ENCODE results near the gene IL31.
"Not testable (repeated sequence)": the region's sequence is repeated elsewhere in the genome, so short reads cannot be mapped to it uniquely, and the experiment has no call there.

The IL31 gene

DNA sequence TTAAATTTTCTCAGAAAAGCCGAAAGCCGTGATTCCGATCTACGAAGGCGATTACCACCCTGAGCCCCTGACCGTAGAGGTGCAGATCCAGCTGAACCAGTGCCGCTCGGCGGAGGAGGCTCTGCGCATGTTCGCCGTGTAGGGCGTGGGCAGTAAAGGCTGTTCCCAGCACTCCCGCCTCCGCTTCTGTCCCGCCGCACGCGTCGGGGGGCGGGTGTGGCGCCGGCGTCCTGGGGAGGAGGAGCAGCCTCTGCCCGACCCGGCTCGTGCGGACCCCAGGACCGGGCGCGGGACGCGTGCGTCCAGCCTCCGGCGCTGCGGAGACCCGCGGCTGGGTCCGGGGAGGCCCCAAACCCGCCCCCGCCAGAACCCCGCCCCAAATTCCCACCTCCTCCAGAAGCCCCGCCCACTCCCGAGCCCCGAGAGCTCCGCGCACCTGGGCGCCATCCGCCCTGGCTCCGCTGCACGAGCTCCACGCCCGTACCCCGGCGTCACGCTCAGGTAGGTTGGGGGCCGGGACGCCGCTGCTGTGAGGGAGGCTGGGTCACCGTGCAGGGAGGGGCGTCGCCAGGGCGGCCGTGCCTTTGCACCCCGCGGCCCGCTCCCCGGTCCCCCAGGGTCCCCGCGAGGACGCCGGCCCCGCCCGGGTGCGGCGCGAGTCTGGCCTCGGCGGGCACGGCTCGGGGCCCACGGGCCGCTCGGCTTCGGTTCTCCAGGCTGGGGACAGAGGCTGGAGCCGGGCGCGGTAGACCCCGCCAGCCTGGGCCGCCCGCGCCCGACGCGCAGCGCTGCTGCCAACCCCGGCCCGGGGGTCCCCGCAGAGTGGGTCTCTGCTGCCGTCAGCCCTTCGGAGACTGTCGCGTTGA lies 29.5 kb upstream of the IL31 start, which contains the start of gene B3GNT4:
Gene B3GNT4, plus strand, starts transcription at position 409 of the 866 bp plus-strand sequence. CDS start 910 bp downstream, outside the sequence.
- Histone ChIP-seq H3K27me3 (replicated peaks; ENCODE audit: control insufficient read depth, insufficient read depth, low read length) (peaks cover 32% of the 10 kb centered on the region), H3K4me3 (ENCODE audit: low read length) (peak within 1 kb of the TSS; percentile 80), H3K36me3 (ENCODE audit: control insufficient read depth, insufficient read depth, low read length, severe bottlenecking) (peaks cover 18% of the 10 kb centered on the region), H3K4me1 (ENCODE audit: control insufficient read depth, insufficient read depth, low read length) (peaks cover 4% of the 10 kb centered on the region), H3K9me3 (ENCODE audit: control insufficient read depth, low read length) (no peaks in the 10 kb centered on the region), H3K9ac (ENCODE audit: low read length) (peak within 1 kb of the TSS; percentile 56)
- peak; percentile 76 for DNase-seq (ENCODE audit: low read depth)

DNA sequence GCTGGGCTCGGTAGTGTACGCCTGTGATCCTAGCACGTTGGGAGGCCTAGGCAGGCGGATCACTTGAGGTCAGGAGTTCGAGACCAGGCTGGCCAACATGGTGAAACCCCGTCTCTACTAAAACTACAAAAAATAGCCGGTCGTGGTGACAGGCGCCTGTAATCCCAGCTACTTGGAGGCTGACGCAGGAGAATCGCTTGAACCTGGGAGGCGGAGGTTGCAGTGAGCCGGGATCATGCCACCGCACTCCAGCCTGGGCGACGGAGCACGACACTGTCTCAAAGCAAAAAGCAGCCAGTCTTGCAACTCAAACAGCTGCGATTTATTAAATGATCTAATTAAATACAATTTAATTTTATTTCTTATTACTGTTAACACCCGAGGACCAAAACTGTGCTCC lies 28.8 kb upstream of the IL31 start:
- peaks cover 32% of the 10 kb centered on the region for H3K27me3 ChIP-seq (replicated peaks; ENCODE audit: control insufficient read depth, insufficient read depth, low read length)

DNA sequence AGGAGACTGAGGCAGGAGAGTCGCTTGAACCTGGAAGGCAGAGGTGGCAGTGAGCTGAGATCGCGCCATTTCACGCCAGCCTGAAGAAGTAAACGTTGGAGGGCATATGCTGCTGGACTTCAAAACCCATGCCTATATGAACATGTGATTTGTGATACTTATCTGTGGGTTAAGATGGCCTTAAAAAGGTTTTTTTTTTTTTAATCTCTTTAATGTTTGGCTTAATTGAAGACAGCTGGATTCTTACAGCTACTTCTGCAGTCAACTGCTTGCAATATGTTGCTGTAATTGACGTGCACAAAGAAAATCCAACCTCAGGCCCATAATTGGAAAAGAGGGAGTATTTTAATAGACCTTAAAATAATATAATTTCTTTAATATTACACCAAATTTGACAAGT lies 28.0 kb upstream of the IL31 start:
- Histone ChIP-seq H3K36me3 (ENCODE audit: control insufficient read depth, insufficient read depth, low read length, severe bottlenecking) (peaks cover 2% of the 10 kb centered on the region), H3K4me3 (ENCODE audit: low read length) (no peak overlapping the region), H3K9me3 (ENCODE audit: control insufficient read depth, low read length) (no peaks in the 10 kb centered on the region), H3K27me3 (replicated peaks; ENCODE audit: control insufficient read depth, insufficient read depth, low read length) (peaks cover 37% of the 10 kb centered on the region), H3K4me1 (ENCODE audit: control insufficient read depth, insufficient read depth, low read length) (peaks cover 4% of the 10 kb centered on the region), H3K9ac (ENCODE audit: low read length) (no peak overlapping the region)
- DNase-seq (ENCODE audit: low read depth) = no peak

More for the DNA sequence above, 28.8 kb upstream of the IL31 start:
- peaks cover 10% of the 10 kb centered on the region for H3K36me3 ChIP-seq (ENCODE audit: control insufficient read depth, insufficient read depth, low read length, severe bottlenecking)
- H3K9me3 ChIP-seq (ENCODE audit: control insufficient read depth, low read length); H3K4me1 ChIP-seq (ENCODE audit: control insufficient read depth, insufficient read depth, low read length); DNase-seq (ENCODE audit: low read depth): not testable (repeated sequence)
- peak overlapping the region; percentile 80 for H3K4me3 ChIP-seq (ENCODE audit: low read length)
- H3K9ac ChIP-seq (ENCODE audit: low read length) = peak overlapping the region; percentile 56

DNA sequence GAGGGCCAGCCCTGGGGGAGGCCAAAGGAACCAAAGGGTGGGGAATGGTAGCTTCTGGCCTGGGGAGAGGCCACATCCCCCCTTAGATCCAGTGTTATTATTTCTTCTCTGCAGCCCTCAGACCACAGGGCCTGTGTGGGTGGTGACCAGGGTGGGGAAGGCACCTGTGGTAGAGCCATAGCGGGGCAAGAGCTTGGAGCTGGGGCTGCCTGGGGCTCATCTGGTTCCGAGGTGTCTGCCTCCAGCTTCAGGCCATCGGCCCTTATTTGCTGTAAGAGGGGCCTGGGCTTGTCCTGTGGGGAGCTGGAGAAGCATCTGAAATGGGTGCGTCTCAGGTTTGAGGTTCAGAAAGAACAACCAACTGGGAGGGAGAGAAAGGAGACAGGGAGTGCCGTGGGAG lies 27.4 kb upstream of the IL31 start:
- peaks cover 37% of the 10 kb centered on the region for H3K27me3 ChIP-seq (replicated peaks; ENCODE audit: control insufficient read depth, insufficient read depth, low read length)
- DNase-seq (ENCODE audit: low read depth) = no peak

DNA sequence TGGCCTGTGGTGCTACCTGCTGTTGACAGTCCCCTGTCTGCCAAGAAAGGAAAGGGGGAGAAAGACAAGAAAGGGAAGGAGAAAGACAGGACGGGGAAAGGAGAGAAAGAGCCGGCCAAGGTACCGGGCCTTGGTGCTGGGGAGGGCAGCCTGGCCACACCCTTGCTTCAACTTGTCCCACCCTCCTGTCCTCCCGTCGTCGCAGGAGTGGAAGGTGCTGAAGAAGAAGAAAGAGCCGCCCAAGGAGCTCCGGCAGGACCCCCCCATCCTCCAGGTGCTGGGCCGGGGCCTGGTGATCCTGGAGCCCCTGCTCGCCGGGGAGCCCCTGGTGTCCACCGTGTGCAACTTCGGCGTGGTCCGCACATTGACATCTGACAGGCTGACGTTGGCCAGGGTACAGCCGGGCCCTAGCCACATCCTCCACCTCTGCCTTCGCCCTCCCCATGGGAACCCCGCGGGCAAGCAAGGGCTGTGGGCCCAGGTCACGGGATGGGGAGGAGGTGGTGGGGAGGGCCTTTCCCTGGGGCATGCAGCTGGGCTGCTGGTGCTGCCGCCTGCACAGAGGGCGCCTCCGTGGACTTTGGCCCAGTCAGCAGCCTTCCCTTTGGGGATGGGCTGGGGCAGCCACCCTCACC lies 26.6 kb upstream of the IL31 start:
- H3K4me3 ChIP-seq (ENCODE audit: low read length) = no peak overlapping the region
- peaks cover 4% of the 10 kb centered on the region for H3K4me1 ChIP-seq (ENCODE audit: control insufficient read depth, insufficient read depth, low read length)
- H3K27me3 ChIP-seq (replicated peaks; ENCODE audit: control insufficient read depth, insufficient read depth, low read length) = peaks cover 37% of the 10 kb centered on the region
- no peak for DNase-seq (ENCODE audit: low read depth)
- H3K9ac ChIP-seq (ENCODE audit: low read length) = no peak overlapping the region
- peaks cover 3% of the 10 kb centered on the region for H3K9me3 ChIP-seq (ENCODE audit: control insufficient read depth, low read length)
- no peaks in the 10 kb centered on the region for H3K36me3 ChIP-seq (ENCODE audit: control insufficient read depth, insufficient read depth, low read length, severe bottlenecking)

More for the DNA sequence above, 27.4 kb upstream of the IL31 start:
- H3K4me3 ChIP-seq (ENCODE audit: low read length) = no peak overlapping the region
- peaks cover 4% of the 10 kb centered on the region for H3K4me1 ChIP-seq (ENCODE audit: control insufficient read depth, insufficient read depth, low read length)
- H3K36me3 ChIP-seq (ENCODE audit: control insufficient read depth, insufficient read depth, low read length, severe bottlenecking) = no peaks in the 10 kb centered on the region
- no peak overlapping the region for H3K9ac ChIP-seq (ENCODE audit: low read length)
- H3K9me3 ChIP-seq (ENCODE audit: control insufficient read depth, low read length) = no peaks in the 10 kb centered on the region

DNA sequence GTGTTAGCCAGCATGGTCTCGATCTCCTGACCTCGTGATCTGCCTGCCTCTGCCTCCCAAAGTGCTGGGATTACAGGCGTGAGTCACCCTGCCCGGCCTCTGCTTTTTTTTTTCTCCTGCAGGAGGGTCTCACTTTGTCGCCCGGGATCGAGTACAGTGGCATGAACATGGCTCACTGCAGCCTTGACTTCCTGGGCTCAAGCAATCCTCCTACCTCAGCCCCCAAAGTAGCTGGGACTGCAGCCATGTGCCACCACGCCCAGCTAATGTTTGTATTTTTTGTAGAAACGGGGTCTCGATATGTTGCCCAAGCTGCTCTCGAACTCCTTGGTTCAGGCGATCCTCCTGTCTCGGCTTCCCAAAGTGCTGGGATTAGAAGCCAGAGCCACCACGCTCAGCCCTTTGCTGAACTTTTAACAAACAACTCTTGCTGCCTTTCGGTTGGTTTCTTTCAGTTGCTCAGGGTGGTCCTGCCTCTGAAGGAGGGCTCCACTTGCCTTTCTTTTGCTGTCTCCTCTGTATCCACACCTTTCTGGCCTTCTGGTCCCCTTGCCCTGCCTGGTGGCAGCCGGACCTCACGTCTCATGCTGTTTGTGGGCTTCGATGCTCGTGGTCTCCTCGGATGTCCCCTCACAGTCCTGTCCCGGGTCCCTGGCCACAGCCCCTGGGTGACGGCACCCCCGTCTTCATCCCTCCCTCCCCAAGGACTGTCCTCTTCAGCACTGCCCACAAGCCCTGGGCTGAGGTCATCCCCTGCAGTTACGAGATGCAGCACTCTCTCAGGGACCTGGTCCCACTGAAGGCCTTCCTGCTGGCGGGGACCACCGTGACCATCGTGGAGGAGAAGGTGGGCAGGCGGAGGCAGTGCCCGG lies 25.7 kb upstream of the IL31 start:
- DNase-seq (ENCODE audit: low read depth) = no peak
- H3K9me3 ChIP-seq (ENCODE audit: control insufficient read depth, low read length) = peaks cover 13% of the 10 kb centered on the region
- H3K9ac ChIP-seq (ENCODE audit: low read length) = no peak overlapping the region
- H3K4me3 ChIP-seq (ENCODE audit: low read length) = no peak overlapping the region
- no peaks in the 10 kb centered on the region for H3K36me3 ChIP-seq (ENCODE audit: control insufficient read depth, insufficient read depth, low read length, severe bottlenecking)
- peaks cover 32% of the 10 kb centered on the region for H3K27me3 ChIP-seq (replicated peaks; ENCODE audit: control insufficient read depth, insufficient read depth, low read length)
- H3K4me1 ChIP-seq (ENCODE audit: control insufficient read depth, insufficient read depth, low read length) = peaks cover 4% of the 10 kb centered on the region

DNA sequence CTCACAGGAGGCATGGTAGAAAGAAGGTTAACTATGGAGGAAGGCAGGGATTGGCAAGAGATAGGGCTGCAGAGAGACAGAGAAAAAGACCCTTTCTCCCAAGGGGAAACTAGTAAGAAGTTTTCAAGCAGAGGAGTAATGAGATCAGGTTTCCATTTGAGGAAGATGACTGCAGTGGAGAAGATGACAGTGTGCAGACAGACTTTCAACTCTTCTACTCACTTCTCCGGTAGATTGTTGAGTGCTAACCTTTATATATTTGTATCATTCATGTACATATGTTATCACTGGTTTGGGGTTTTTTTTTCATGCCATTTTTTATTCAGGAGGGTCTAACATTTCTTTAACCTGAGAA lies 23.6 kb upstream of the IL31 start:
- Histone ChIP-seq H3K27me3 (replicated peaks; ENCODE audit: control insufficient read depth, insufficient read depth, low read length) (peaks cover 35% of the 10 kb centered on the region), H3K4me3 (ENCODE audit: low read length) (no peak overlapping the region), H3K4me1 (ENCODE audit: control insufficient read depth, insufficient read depth, low read length) (no peaks in the 10 kb centered on the region), H3K36me3 (ENCODE audit: control insufficient read depth, insufficient read depth, low read length, severe bottlenecking) (no peaks in the 10 kb centered on the region), H3K9ac (ENCODE audit: low read length) (no peak overlapping the region), H3K9me3 (ENCODE audit: control insufficient read depth, low read length) (peaks cover 15% of the 10 kb centered on the region)
- no peak for DNase-seq (ENCODE audit: low read depth)

DNA sequence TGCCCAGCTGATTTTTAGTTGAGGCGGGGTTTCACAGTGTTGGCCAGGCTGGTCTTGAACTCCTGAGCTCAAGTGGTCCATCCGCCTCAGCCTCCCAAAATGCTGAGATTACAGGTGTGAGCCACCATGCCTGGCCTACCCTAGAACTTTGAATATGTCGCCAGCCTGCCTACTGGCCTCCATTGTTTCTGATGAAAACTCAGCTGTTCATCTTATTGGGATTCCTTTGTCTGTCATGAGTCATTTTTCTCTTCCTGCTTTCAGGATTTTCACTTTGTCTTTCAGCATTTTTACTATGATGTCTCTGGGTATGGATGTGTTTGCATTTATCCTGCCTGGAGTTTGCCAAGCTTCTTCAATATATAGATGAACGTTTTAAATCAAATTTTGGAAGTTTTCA lies 21.4 kb upstream of the IL31 start:
- Histone ChIP-seq H3K27me3 (replicated peaks; ENCODE audit: control insufficient read depth, insufficient read depth, low read length) (peaks cover 19% of the 10 kb centered on the region), H3K4me1 (ENCODE audit: control insufficient read depth, insufficient read depth, low read length) (no peaks in the 10 kb centered on the region), H3K36me3 (ENCODE audit: control insufficient read depth, insufficient read depth, low read length, severe bottlenecking) (no peaks in the 10 kb centered on the region), H3K9ac (ENCODE audit: low read length) (no peak overlapping the region), H3K9me3 (ENCODE audit: control insufficient read depth, low read length) (peaks cover 15% of the 10 kb centered on the region), H3K4me3 (ENCODE audit: low read length) (no peak overlapping the region)
- DNase-seq (ENCODE audit: low read depth) = no peak

DNA sequence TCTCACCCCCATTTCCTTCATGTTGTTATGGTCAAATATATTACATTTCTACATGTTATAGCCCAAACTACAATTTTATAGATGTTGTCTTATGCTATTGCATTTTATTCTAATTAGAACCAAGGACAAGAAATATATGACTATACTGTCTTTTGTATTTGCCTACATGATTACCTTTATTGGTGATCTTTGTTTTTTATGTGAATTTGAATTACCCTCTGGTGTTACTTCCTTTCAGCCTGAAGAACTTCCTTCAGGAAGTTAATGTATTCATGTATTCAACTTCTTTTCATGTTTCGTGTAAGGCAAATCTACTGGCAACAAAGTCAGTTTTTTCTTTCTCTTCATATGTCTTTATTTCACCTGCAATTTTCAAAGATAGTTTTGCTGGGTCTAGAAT lies 20.8 kb upstream of the IL31 start:
- peaks cover 14% of the 10 kb centered on the region for H3K27me3 ChIP-seq (replicated peaks; ENCODE audit: control insufficient read depth, insufficient read depth, low read length)
- no peak for DNase-seq (ENCODE audit: low read depth)
- H3K9me3 ChIP-seq (ENCODE audit: control insufficient read depth, low read length) = peaks cover 15% of the 10 kb centered on the region
- H3K9ac ChIP-seq (ENCODE audit: low read length) = no peak overlapping the region
- no peaks in the 10 kb centered on the region for H3K36me3 ChIP-seq (ENCODE audit: control insufficient read depth, insufficient read depth, low read length, severe bottlenecking)
- no peaks in the 10 kb centered on the region for H3K4me1 ChIP-seq (ENCODE audit: control insufficient read depth, insufficient read depth, low read length)
- no peak overlapping the region for H3K4me3 ChIP-seq (ENCODE audit: low read length)

DNA sequence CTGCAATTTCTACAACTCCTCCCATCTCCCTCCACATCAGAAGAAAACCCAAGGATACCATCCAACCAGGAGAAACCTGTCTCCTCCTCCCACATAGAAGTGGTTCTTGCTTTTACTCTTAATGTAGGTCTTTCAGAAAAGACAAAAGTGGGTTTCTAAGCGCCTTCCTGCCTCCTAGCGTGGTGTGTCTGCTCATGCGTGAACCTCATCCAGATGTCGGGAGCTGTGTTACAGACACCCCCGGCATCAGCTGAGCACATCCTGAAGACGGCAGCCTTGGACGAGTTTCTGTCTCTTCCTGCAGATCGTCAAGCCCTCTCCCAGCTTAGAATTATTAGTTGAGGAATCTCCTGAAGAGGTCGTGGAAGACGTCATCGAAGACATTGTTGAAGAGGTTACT lies 18.4 kb upstream of the IL31 start:
- Histone ChIP-seq H3K4me1 (ENCODE audit: control insufficient read depth, insufficient read depth, low read length) (no peaks in the 10 kb centered on the region), H3K27me3 (replicated peaks; ENCODE audit: control insufficient read depth, insufficient read depth, low read length) (peaks cover 12% of the 10 kb centered on the region), H3K4me3 (ENCODE audit: low read length) (no peak overlapping the region), H3K9me3 (ENCODE audit: control insufficient read depth, low read length) (peaks cover 15% of the 10 kb centered on the region), H3K36me3 (ENCODE audit: control insufficient read depth, insufficient read depth, low read length, severe bottlenecking) (no peaks in the 10 kb centered on the region), H3K9ac (ENCODE audit: low read length) (no peak overlapping the region)
- DNase-seq (ENCODE audit: low read depth) = no peak

All from adipocyte (in vitro differentiated cells).